HepG2 (cell line): Measurements from ENCODE around the gene SMYD1. TPM values are rescaled to one million over a fixed set of nuclear protein-coding genes. Genes with fewer than 3 reads are reported as not detected.

ENCODE experiments used
- ATAC-seq: fragments of 200-7000 bp; cut with Tn5 transposase; 3 replicates; pipeline ENCODE4 v1.9.1; 2020; ENCODE audit warnings: mild to moderate bottlenecking, moderate library complexity
- BruUV-seq: library from RNA; stranded (reverse); fragments of 400-500 nt; replicated peaks from 2 replicates; lab custom pipeline; 2021; lab: Mats Ljungman, UMichigan
- CTCF ChIA-PET: fragments of 300-600 bp; formaldehyde crosslinking; extraction: SDS; loops from one replicate; lab custom pipeline; 2021; ENCODE audit warnings: low total read pairs, inconsistent platforms, low intra/inter-chr PET ratio; lab: Yijun Ruan, JAX
- POLR2A ChIA-PET: fragments of 350-600 bp; sonication (Branson Sonifier 250); formaldehyde crosslinking; loops from one replicate; lab custom pipeline; 2020; ENCODE audit warnings: antibody characterized with exemption, inconsistent platforms; lab: Yijun Ruan, JAX
- DNase-seq: peaks from one replicate; pipeline ENCODE4 v3.0.0-alpha.2; 2015; ENCODE audit warnings: low spot score
- FAIRE-seq: peaks from 3 replicates; lab custom pipeline; 2011; peaks lifted over from hg19 to GRCh38; lab: Jason Lieb, UNC
- H2AFZ ChIP-seq: one replicate; pipeline ENCODE4 v1.6.1; 2011; ENCODE audit warnings: low read length, inconsistent platforms
- H3K27ac ChIP-seq: fragments of 300-600 bp; 3 replicates; pipeline ENCODE4 v1.8.0; 2011; ENCODE audit warnings: mixed run types, mild to moderate bottlenecking, mixed read lengths, low read length, inconsistent platforms; ENCODE audit not compliant: insufficient read depth; ENCODE audit errors: extremely low read length
- H3K27me3 ChIP-seq, 2 experiments: fragments of 200-600 bp in 1 of 2; 2 replicates in 1 of 2; 3 replicates in 1 of 2; pipeline versions ENCODE4 v1.6.0 to v1.8.0; 2011; ENCODE audit warnings: low read length in 2 of 2, mild to moderate bottlenecking in 2 of 2, moderate library complexity in 2 of 2, inconsistent platforms in 1 of 2; ENCODE audit not compliant: insufficient read depth in 2 of 2, control insufficient read depth in 1 of 2
- H3K36me3 ChIP-seq, 2 experiments: fragments of 200-600 bp in 1 of 2; replicated peaks in 1 of 2; 2 replicates in 1 of 2; 3 replicates in 1 of 2; pipeline versions ENCODE4 v1.5.1 to v1.8.0; 2011; ENCODE audit warnings: low read length in 2 of 2, inconsistent platforms in 1 of 2; ENCODE audit not compliant: insufficient read depth in 2 of 2, control insufficient read depth in 1 of 2
- H3K4me1 ChIP-seq: 2 replicates; pipeline ENCODE4 v1.5.1; 2012; ENCODE audit warnings: low read length, inconsistent platforms; ENCODE audit not compliant: insufficient read depth
- H3K4me2 ChIP-seq: 2 replicates; pipeline ENCODE4 v1.6.0; 2011; ENCODE audit warnings: low read depth, low read length, inconsistent platforms
- H3K4me3 ChIP-seq, 3 experiments: fragments of 200-600 bp in 1 of 3; sonication (generic), shearing (Covaris generic) in 1 of 3; replicated peaks in 1 of 3; 2 replicates each; pipeline ENCODE4 v1.5.1; 2011 to 2016; ENCODE audit warnings: low read length in 3 of 3, inconsistent platforms in 2 of 3, low read depth in 2 of 3, mild to moderate bottlenecking in 2 of 3, control low read depth in 1 of 3, mixed read lengths in 1 of 3; ENCODE audit not compliant: insufficient read depth in 1 of 3
- H3K79me2 ChIP-seq: one replicate; pipeline ENCODE4 v1.6.1; 2011; ENCODE audit warnings: low read length, inconsistent platforms; ENCODE audit not compliant: insufficient read depth
- H3K9ac ChIP-seq: 2 replicates; pipeline ENCODE4 v1.6.0; 2011; ENCODE audit warnings: mild to moderate bottlenecking, low read depth, low read length, inconsistent platforms; ENCODE audit not compliant: insufficient read depth
- H3K9me3 ChIP-seq: 2 replicates; pipeline ENCODE4 v1.5.1; 2012; ENCODE audit warnings: mild to moderate bottlenecking, low read length
- H4K20me1 ChIP-seq: 2 replicates; pipeline ENCODE4 v1.6.0; 2011; ENCODE audit warnings: inconsistent platforms, mild to moderate bottlenecking, low read length, moderate library complexity; ENCODE audit not compliant: insufficient read depth
- IRF1 ChIP-seq: sonication (generic); formaldehyde crosslinking; IDR thresholded peaks from 2 replicates; pipeline ENCODE4 v1.4.0; 2020; ENCODE audit warnings: low read depth, mild to moderate bottlenecking, missing genetic modification reagents
- MEIS1 ChIP-seq: sonication (generic); formaldehyde crosslinking; IDR thresholded peaks from 2 replicates; pipeline ENCODE4 v1.9.0; 2021; ENCODE audit warnings: mild to moderate bottlenecking, missing genetic modification reagents, moderate library complexity, borderline replicate concordance
- NR3C1 ChIP-seq: sonication (generic); formaldehyde crosslinking; IDR thresholded peaks from 2 replicates; pipeline ENCODE4 v1.4.0; 2020; ENCODE audit warnings: missing genetic modification reagents
- TGIF2 ChIP-seq: IDR thresholded peaks from 2 replicates; pipeline ENCODE4 v1.6.1; 2016; ENCODE audit warnings: control low read depth, missing compliant biosample characterization
- ZC3H4 ChIP-seq: sonication (generic); formaldehyde crosslinking; IDR thresholded peaks from 2 replicates; pipeline ENCODE4 v1.4.0; 2020; ENCODE audit warnings: missing genetic modification reagents, borderline replicate concordance
- ZNF20 ChIP-seq: sonication (generic); formaldehyde crosslinking; IDR thresholded peaks from 2 replicates; pipeline ENCODE4 v1.4.0; 2020; ENCODE audit warnings: mild to moderate bottlenecking, moderate library complexity, missing genetic modification reagents
- ZNF253 ChIP-seq: sonication (generic); formaldehyde crosslinking; IDR thresholded peaks from 2 replicates; pipeline ENCODE4 v1.8.0; 2022; ENCODE audit warnings: mild to moderate bottlenecking, missing genetic modification reagents, borderline replicate concordance
- WGBS: methylation state at CpG from one replicate; pipeline ENCODE4 v1.1.6; 2017; ENCODE audit warnings: low lambda C conversion rate; 5-methylcytosine and 5-hydroxymethylcytosine counted together
- in situ Hi-C: cut with HindIII; loops from 2 replicates; pipeline ENCODE4 v1.10.0; 2017; ENCODE audit warnings: low pct_unique_long_range_greater_than_20kb; ENCODE audit not compliant: extremely low pct_ligation_motif_present
- intact Hi-C: fragments of 100-400 bp; cut with micrococcal nuclease; formaldehyde crosslinking; loops from one replicate; pipeline ENCODE4 v1.10.0; 2022; ENCODE audit not compliant: unreplicated experiment
- polyA plus RNA-seq, 8 experiments: library from polyadenylated mRNA; depleted of rRNA in 3 of 8; stranded (reverse) in 7 of 8; unstranded in 1 of 8; fragments of >200 nt; fragmentation: Illumina TruSeq in 4 of 8; extraction: Trizol in 4 of 8; gene quantifications; 2 replicates each; pipeline versions ENCODE4 v1.2.1 to v1.2.3, GENCODE V29; 2011 to 2016; ENCODE audit warnings: low read depth in 4 of 8, missing spikeins in 1 of 8, mixed read lengths in 1 of 8; ENCODE audit not compliant: insufficient read depth in 1 of 8
- total RNA-seq, 5 experiments: library from RNA; depleted of rRNA; stranded (reverse); fragments of >200 nt; fragmentation: Illumina TruSeq; extraction: Trizol; gene quantifications; 2 replicates each; pipeline ENCODE4 v1.2.3, GENCODE V29; 2016; ENCODE audit warnings: low read depth in 1 of 5
- TF ChIP-seq, protein P1 (sequence below): sonication (generic); formaldehyde crosslinking; IDR thresholded peaks from 2 replicates; pipeline ENCODE4 v1.9.0; 2021; ENCODE audit warnings: mild to moderate bottlenecking, missing genetic modification reagents
- TF ChIP-seq, protein P2 (sequence below): sonication (generic); formaldehyde crosslinking; IDR thresholded peaks from 2 replicates; pipeline ENCODE4 v1.4.0; 2020; ENCODE audit warnings: mild to moderate bottlenecking, missing genetic modification reagents

Gene SMYD1
- total and polyA plus RNA-seq, 2 of the 13 experiments (the other 11 are each of a cell fraction or from before 2014, with no cell fraction given): not detected

DNA sequence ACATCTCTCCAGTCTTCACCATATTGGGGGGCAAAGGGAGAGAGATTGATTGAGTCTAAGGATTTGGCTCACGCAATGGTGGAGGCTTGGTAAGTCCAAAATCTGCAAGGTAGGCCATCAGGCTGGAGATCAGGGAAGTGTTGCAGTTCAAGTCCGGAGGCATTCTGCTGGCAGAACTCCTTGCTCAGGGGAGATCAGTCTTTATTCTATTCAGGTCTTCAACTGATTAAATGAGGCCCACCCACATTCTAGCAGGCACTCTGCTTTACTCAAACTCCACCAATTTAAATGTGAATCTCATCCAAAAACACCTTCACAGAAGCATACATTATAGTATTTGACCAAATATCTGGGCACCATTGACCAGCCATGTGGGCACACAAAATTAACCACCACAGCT lies 21.4 kb downstream of the SMYD1 start:
- no peak overlapping the region for H3K27ac ChIP-seq
- H3K79me2 ChIP-seq: no peaks in the 10 kb centered on the region
- intact Hi-C loops (no loop called here), in situ Hi-C loops (no loop called here)
- no peak for DNase-seq
- 82% methylated on average over 2 of the region's 2 CpGs for WGBS
- POLR2A ChIA-PET: interaction anchor here (1.2 kb wide), 1 partner anchor 73 kb away, joined by 3 read pairs; the partner anchor contains the start of gene RNU2-63P
- no peak overlapping the region for H3K9ac ChIP-seq
- H2AFZ ChIP-seq: no peak overlapping the region
- no peaks in the 10 kb centered on the region for H3K9me3 ChIP-seq
- no peaks in the 10 kb centered on the region for H4K20me1 ChIP-seq
- no peak for ATAC-seq
- no peak overlapping the region for H3K4me3 ChIP-seq
- BruUV-seq: no TSS peak
- TF ChIP-seq IRF1 (CRISPR knock-in tag): no peak
- TF ChIP-seq MEIS1 (CRISPR knock-in tag): no peak
- no peak for TF ChIP-seq ZC3H4
- no peak for TF ChIP-seq TGIF2
- no peak for TF ChIP-seq ZNF20 (CRISPR knock-in tag)
- TF ChIP-seq, protein P1, sequence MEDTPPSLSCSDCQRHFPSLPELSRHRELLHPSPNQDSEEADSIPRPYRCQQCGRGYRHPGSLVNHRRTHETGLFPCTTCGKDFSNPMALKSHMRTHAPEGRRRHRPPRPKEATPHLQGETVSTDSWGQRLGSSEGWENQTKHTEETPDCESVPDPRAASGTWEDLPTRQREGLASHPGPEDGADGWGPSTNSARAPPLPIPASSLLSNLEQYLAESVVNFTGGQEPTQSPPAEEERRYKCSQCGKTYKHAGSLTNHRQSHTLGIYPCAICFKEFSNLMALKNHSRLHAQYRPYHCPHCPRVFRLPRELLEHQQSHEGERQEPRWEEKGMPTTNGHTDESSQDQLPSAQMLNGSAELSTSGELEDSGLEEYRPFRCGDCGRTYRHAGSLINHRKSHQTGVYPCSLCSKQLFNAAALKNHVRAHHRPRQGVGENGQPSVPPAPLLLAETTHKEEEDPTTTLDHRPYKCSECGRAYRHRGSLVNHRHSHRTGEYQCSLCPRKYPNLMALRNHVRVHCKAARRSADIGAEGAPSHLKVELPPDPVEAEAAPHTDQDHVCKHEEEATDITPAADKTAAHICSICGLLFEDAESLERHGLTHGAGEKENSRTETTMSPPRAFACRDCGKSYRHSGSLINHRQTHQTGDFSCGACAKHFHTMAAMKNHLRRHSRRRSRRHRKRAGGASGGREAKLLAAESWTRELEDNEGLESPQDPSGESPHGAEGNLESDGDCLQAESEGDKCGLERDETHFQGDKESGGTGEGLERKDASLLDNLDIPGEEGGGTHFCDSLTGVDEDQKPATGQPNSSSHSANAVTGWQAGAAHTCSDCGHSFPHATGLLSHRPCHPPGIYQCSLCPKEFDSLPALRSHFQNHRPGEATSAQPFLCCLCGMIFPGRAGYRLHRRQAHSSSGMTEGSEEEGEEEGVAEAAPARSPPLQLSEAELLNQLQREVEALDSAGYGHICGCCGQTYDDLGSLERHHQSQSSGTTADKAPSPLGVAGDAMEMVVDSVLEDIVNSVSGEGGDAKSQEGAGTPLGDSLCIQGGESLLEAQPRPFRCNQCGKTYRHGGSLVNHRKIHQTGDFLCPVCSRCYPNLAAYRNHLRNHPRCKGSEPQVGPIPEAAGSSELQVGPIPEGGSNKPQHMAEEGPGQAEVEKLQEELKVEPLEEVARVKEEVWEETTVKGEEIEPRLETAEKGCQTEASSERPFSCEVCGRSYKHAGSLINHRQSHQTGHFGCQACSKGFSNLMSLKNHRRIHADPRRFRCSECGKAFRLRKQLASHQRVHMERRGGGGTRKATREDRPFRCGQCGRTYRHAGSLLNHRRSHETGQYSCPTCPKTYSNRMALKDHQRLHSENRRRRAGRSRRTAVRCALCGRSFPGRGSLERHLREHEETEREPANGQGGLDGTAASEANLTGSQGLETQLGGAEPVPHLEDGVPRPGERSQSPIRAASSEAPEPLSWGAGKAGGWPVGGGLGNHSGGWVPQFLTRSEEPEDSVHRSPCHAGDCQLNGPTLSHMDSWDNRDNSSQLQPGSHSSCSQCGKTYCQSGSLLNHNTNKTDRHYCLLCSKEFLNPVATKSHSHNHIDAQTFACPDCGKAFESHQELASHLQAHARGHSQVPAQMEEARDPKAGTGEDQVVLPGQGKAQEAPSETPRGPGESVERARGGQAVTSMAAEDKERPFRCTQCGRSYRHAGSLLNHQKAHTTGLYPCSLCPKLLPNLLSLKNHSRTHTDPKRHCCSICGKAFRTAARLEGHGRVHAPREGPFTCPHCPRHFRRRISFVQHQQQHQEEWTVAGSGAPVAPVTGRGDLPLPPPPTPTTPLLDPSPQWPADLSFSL (CRISPR knock-in tag): no peak
- TF ChIP-seq, protein P2, sequence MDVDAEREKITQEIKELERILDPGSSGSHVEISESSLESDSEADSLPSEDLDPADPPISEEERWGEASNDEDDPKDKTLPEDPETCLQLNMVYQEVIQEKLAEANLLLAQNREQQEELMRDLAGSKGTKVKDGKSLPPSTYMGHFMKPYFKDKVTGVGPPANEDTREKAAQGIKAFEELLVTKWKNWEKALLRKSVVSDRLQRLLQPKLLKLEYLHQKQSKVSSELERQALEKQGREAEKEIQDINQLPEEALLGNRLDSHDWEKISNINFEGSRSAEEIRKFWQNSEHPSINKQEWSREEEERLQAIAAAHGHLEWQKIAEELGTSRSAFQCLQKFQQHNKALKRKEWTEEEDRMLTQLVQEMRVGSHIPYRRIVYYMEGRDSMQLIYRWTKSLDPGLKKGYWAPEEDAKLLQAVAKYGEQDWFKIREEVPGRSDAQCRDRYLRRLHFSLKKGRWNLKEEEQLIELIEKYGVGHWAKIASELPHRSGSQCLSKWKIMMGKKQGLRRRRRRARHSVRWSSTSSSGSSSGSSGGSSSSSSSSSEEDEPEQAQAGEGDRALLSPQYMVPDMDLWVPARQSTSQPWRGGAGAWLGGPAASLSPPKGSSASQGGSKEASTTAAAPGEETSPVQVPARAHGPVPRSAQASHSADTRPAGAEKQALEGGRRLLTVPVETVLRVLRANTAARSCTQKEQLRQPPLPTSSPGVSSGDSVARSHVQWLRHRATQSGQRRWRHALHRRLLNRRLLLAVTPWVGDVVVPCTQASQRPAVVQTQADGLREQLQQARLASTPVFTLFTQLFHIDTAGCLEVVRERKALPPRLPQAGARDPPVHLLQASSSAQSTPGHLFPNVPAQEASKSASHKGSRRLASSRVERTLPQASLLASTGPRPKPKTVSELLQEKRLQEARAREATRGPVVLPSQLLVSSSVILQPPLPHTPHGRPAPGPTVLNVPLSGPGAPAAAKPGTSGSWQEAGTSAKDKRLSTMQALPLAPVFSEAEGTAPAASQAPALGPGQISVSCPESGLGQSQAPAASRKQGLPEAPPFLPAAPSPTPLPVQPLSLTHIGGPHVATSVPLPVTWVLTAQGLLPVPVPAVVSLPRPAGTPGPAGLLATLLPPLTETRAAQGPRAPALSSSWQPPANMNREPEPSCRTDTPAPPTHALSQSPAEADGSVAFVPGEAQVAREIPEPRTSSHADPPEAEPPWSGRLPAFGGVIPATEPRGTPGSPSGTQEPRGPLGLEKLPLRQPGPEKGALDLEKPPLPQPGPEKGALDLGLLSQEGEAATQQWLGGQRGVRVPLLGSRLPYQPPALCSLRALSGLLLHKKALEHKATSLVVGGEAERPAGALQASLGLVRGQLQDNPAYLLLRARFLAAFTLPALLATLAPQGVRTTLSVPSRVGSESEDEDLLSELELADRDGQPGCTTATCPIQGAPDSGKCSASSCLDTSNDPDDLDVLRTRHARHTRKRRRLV (CRISPR knock-in tag): no peak
- no peak for TF ChIP-seq ZNF253 (CRISPR knock-in tag)
- TF ChIP-seq NR3C1 (CRISPR knock-in tag): no peak
- no peak for FAIRE-seq
- peaks cover 0 to 21% of the 10 kb centered on the region in 2 experiments; a peak in 2 of 5 replicates for H3K27me3 ChIP-seq
- CTCF ChIA-PET: no interaction called here
- no peaks in the 10 kb centered on the region for H3K4me1 ChIP-seq
- H3K36me3 ChIP-seq: no peaks in the 10 kb centered on the region
- no peak overlapping the region for H3K4me2 ChIP-seq
